Uterus (tissue), 2 donors: ENCODE data around the gene RIC1.

ENCODE experiments used
- CTCF ChIP-seq, 4 experiments: fragments of 200-600 bp in 2 of 4; fragments of 450-650 bp in 2 of 4; sonication (generic) in 2 of 4; IDR thresholded peaks; one replicate each; pipeline ENCODE4 v1.5.1; 2016 to 2019; ENCODE audit warnings: antibody characterized with exemption in 4 of 4, mild to moderate bottlenecking in 2 of 4, moderate library complexity in 1 of 4
- POLR2A ChIP-seq, 2 donors: fragments of 450-650 bp; IDR thresholded peaks; one replicate each; pipeline ENCODE4 v1.6.1; 2016; ENCODE audit warnings: antibody characterized with exemption in 2 of 2, mild to moderate bottlenecking in 1 of 2, moderate library complexity in 1 of 2

DNA sequence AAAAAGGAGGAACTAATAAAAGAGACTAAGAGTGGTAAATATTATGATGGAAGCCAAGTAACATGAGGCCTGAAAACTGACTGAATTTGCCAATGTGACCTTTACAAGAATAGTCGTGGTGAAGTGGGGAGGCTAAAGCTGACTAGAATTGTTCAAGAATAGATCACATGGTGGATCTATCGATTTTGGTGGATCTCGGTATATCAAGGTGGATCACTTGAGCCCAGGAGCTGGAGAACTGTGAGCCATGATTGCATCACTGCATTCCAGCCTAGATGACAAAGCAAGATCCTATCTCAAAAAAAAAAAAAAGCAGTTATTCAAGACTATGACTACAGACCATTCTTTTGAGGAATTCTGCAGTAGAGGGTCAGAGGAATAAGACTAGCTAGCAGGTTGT, 189.0 kb downstream of the RIC1 start:
- TF ChIP-seq CTCF (IDR thresholded peaks at IDR 0.05), result no peak
- TF ChIP-seq POLR2A (IDR thresholded peaks at IDR 0.05), result no peak
